Hepatocyte (in vitro differentiated cells): ENCODE data around the gene ZMYND10. TPM values are rescaled to one million over a fixed set of nuclear protein-coding genes. Genes with fewer than 3 reads are reported as not detected.
A peak's percentile ranks its signal among the peaks of the same experiment; 100 is the strongest.

Experiments
- DNase-seq: peaks from one replicate; pipeline ENCODE4 v3.0.0-alpha.2; 2016; ENCODE audit warnings: low spot score
- H2AFZ ChIP-seq: fragments of 200-600 bp; sonication (generic); 2 replicates; pipeline ENCODE4 v1.6.0; 2016; ENCODE audit warnings: antibody characterized with exemption, mild to moderate bottlenecking
- H3K27ac ChIP-seq: fragments of 200-600 bp; sonication (generic); 2 replicates; pipeline ENCODE4 v1.5.1; 2016; ENCODE audit warnings: mild to moderate bottlenecking
- H3K27me3 ChIP-seq: fragments of 200-600 bp; sonication (generic); 2 replicates; pipeline ENCODE4 v1.6.1; 2016
- H3K36me3 ChIP-seq: fragments of 200-600 bp; sonication (generic); replicated peaks from 2 replicates; pipeline ENCODE4 v1.5.1; 2016; ENCODE audit warnings: low read depth; ENCODE audit not compliant: insufficient read depth
- H3K4me1 ChIP-seq: fragments of 200-600 bp; sonication (generic); 2 replicates; pipeline ENCODE4 v1.5.1; 2016; ENCODE audit warnings: mild to moderate bottlenecking, moderate library complexity; ENCODE audit not compliant: insufficient read depth
- H3K4me2 ChIP-seq: fragments of 200-600 bp; sonication (generic); 2 replicates; pipeline ENCODE4 v1.6.0; 2016
- H3K4me3 ChIP-seq: fragments of 200-600 bp; sonication (generic); 2 replicates; pipeline ENCODE4 v1.5.1; 2016; ENCODE audit warnings: mild to moderate bottlenecking
- H3K79me2 ChIP-seq: fragments of 200-600 bp; sonication (generic); 2 replicates; pipeline ENCODE4 v1.6.0; 2017; ENCODE audit warnings: mild to moderate bottlenecking
- H3K9me2 ChIP-seq: fragments of 200-600 bp; sonication (generic); replicated peaks from 2 replicates; pipeline ENCODE4 v1.6.0; 2017; ENCODE audit warnings: mild to moderate bottlenecking; ENCODE audit not compliant: insufficient read depth
- H3K9me3 ChIP-seq: fragments of 200-600 bp; sonication (generic); 2 replicates; pipeline ENCODE4 v1.5.1; 2016; ENCODE audit warnings: low read depth, mild to moderate bottlenecking
- H4K20me1 ChIP-seq: fragments of 200-600 bp; sonication (generic); 2 replicates; pipeline ENCODE4 v1.6.0; 2016; ENCODE audit warnings: mild to moderate bottlenecking; ENCODE audit not compliant: insufficient read depth, poor library complexity, severe bottlenecking
- EZH2 ChIP-seq: fragments of 200-600 bp; sonication (generic); IDR thresholded peaks from 2 replicates; pipeline ENCODE4 v1.6.1; 2016; ENCODE audit warnings: antibody characterized with exemption, mild to moderate bottlenecking, borderline replicate concordance
- EZH2phosphoT487 ChIP-seq: fragments of 200-600 bp; sonication (generic); IDR thresholded peaks from one replicate; pipeline ENCODE4 v1.6.1; 2018; ENCODE audit warnings: antibody characterized with exemption, mild to moderate bottlenecking, low read depth, moderate library complexity; ENCODE audit not compliant: unreplicated experiment, severe bottlenecking
- WGBS: methylation state at CpG from one replicate; pipeline ENCODE4 v1.1.6; 2016; ENCODE audit warnings: low lambda C conversion rate; ENCODE audit errors: missing lambda C conversion rate; 5-methylcytosine and 5-hydroxymethylcytosine counted together
- polyA plus RNA-seq: library from polyadenylated mRNA; unstranded; fragments of >200 nt; fragmentation: Nextera tagmentation; extraction: Ambion mirVana; gene quantifications from 2 replicates; pipeline ENCODE4 v1.2.1, GENCODE V29; 2016
- total RNA-seq: library from RNA; depleted of rRNA; stranded (reverse); fragments of >200 nt; gene quantifications from 2 replicates; pipeline ENCODE4 v1.2.3, GENCODE V29; 2014
- TF ChIP-seq, protein P1 (sequence below): fragments of 200-600 bp; sonication (generic); IDR thresholded peaks from 2 replicates; pipeline ENCODE4 v1.5.1; 2016; ENCODE audit warnings: antibody characterized with exemption, mild to moderate bottlenecking; ENCODE audit not compliant: poor library complexity

The ZMYND10 gene
- total and polyA plus RNA-seq, 2 experiments from 2014 or later, result 0.20 to 0.77 TPM

DNA sequence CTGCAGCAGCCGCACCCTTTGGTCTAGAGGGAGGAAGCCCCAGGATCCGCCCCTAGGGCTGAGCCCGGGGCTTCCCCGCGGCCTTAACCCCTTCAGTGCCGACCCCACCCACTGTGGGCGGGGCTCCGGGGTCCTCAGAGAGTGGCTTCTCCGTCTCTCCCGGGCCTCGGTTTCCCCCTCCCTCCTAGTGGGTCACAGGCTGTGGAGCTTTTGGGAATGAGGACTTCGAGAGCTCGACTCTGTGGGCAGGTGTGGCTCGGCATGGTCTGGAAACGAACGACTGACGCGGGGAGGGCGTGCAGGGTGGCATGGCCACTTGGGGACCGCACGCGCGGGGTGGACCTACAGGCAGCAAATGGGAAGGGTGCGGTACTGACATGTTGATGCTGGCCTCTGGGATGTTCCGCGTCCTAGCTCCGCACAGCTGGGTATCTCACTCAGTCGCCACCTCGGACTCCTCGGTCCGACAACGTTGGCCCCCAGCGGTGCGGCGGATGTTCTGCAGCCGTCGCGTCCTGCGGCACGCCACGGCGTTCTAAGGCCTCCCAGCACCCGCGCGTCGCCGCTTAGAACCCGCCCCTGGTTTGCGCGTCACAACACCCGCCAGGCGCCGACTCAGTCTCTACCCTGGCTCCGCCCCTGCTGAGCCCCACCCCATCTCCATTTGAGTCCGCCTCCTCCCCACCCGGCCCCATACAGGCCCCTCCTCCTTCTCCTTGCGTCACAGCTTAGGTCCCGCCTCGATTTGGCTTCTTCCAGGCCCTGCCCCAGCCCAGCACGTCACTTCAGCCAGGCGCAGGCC lies 46.5 kb downstream of the ZMYND10 start, which contains the start of the genes HYAL3 and NAA80:
TSS of gene HYAL3 (minus strand) at position 570 of the 802 bp plus-strand sequence. CDS start 3,803 bp downstream, outside the sequence.
TSS of gene NAA80 (minus strand) at position 570 of the 802 bp plus-strand sequence. CDS start 1,942 bp downstream, outside the sequence.
- peak within 1 kb of the TSS; percentile 45 for H2AFZ ChIP-seq
- H3K9me2 ChIP-seq, result no peaks in the 10 kb centered on the region
- H3K4me2 ChIP-seq, result peak within 1 kb of the TSS; percentile 93
- H3K27me3 ChIP-seq, result no peaks in the 10 kb centered on the region
- DNase-seq, result peak; percentile 100
- H3K27ac ChIP-seq, result peak within 1 kb of the TSS; percentile 94
- no peaks in the 10 kb centered on the region for H3K36me3 ChIP-seq
- WGBS, result 1% methylated on average over 54 of the region's 61 CpGs
- H3K4me1 ChIP-seq, result peaks cover 17% of the 10 kb centered on the region
- H3K9me3 ChIP-seq, result no peaks in the 10 kb centered on the region
- H3K4me3 ChIP-seq, result peak within 1 kb of the TSS; percentile 52
- H4K20me1 ChIP-seq, result no peaks in the 10 kb centered on the region
- TF ChIP-seq EZH2phosphoT487 (no peak), EZH2 (no peak)
- TF ChIP-seq, protein P1, sequence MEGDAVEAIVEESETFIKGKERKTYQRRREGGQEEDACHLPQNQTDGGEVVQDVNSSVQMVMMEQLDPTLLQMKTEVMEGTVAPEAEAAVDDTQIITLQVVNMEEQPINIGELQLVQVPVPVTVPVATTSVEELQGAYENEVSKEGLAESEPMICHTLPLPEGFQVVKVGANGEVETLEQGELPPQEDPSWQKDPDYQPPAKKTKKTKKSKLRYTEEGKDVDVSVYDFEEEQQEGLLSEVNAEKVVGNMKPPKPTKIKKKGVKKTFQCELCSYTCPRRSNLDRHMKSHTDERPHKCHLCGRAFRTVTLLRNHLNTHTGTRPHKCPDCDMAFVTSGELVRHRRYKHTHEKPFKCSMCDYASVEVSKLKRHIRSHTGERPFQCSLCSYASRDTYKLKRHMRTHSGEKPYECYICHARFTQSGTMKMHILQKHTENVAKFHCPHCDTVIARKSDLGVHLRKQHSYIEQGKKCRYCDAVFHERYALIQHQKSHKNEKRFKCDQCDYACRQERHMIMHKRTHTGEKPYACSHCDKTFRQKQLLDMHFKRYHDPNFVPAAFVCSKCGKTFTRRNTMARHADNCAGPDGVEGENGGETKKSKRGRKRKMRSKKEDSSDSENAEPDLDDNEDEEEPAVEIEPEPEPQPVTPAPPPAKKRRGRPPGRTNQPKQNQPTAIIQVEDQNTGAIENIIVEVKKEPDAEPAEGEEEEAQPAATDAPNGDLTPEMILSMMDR, result peak; percentile 30
- H3K79me2 ChIP-seq, result peaks cover 11% of the 10 kb centered on the region

DNA sequence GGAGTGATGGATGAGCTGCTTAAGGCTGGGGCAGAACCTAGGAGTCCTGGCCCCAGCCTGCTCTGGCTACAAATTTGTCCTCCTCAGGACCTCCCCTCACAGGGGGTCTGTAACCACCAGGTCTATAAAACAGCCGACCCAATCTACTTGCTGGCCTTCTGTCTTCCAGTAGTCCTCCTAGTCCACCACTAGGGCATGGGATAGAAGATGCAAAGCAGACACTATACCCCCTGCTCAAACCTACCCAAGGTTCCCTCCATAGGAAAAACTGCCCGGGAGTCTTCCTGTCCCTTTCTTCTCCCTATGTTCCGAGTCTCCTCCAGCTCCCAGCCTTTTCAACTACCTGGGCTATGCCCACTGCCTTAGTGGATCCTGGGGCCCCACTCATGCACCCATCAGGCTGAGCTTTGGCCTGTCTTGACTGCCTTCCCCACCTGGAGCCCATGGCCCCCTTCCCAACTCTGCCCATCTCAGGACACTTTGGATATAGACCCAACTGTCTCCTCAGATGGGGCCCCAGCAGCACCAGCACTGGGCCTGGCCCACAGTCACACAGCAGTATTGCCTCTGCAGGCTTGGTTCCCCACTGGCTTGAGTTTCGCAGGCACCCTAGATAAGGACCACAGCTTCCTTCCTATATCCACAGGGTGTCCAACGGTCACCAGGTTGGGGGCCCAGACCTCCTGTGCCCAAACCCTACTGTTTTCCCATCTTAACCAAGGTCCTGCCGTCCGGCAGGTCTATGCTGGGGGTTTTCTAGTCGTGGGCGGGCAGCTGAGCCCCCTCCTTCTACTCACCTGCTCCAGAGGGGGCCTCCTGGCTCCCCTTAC lies 47.4 kb downstream of the ZMYND10 start:
- no peaks in the 10 kb centered on the region for H3K9me2 ChIP-seq
- H3K27ac ChIP-seq, result peak overlapping the region; percentile 88
- H3K9me3 ChIP-seq, result no peaks in the 10 kb centered on the region
- peaks cover 11% of the 10 kb centered on the region for H3K79me2 ChIP-seq
- H3K4me2 ChIP-seq, result peak overlapping the region; percentile 93
- H2AFZ ChIP-seq, result no peak overlapping the region
- WGBS, result 59% methylated on average over 9 of the region's 9 CpGs
- H3K36me3 ChIP-seq, result no peaks in the 10 kb centered on the region
- TF ChIP-seq, protein P1, result no peak
- no peak for TF ChIP-seq EZH2
- no peak for TF ChIP-seq EZH2phosphoT487
- peak overlapping the region; percentile 52 for H3K4me3 ChIP-seq
- DNase-seq, result no peak
- peaks cover 18% of the 10 kb centered on the region for H3K4me1 ChIP-seq
- H3K27me3 ChIP-seq, result no peaks in the 10 kb centered on the region
- H4K20me1 ChIP-seq, result no peaks in the 10 kb centered on the region

DNA sequence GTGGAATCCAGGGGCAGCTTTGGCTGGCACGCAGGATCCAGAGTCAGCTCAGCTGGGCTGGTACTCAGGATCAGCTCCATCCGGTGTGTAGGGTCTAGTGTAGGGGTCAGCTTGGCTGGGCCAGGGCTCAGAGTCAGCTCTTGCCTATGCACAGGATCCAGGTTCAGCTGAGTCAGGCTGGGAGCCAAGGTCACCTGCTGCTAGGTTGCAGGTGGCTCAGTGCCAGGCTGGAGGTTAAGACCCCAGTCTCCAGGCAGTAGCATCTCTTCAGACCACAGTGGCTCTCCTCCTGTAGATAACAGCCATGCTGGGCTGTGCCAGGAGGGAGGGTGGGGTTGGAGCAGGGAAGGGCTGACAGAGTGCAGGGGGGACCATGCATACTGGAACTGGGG lies 48.2 kb downstream of the ZMYND10 start:
- Histone ChIP-seq H3K27me3 (no peaks in the 10 kb centered on the region), H3K4me2 (no peak overlapping the region), H2AFZ (no peak overlapping the region), H3K79me2 (peaks cover 11% of the 10 kb centered on the region), H3K9me2 (no peaks in the 10 kb centered on the region), H3K4me1 (peaks cover 25% of the 10 kb centered on the region), H3K36me3 (no peaks in the 10 kb centered on the region), H4K20me1 (no peaks in the 10 kb centered on the region), H3K9me3 (no peaks in the 10 kb centered on the region), H3K4me3 (no peak overlapping the region), H3K27ac (no peak overlapping the region)
- no peak for TF ChIP-seq EZH2phosphoT487
- TF ChIP-seq, protein P1, result no peak
- no peak for TF ChIP-seq EZH2
- WGBS, result 93% methylated on average over 2 of the region's 2 CpGs
- DNase-seq, result no peak
